Activated naive CD4-positive, alpha-beta T cell treated with anti-CD3 and anti-CD28 coated beads, Interleukin-2, amount 10 ng/mL, durations not matched to agents 5 hours and 36 hours (primary cell): ENCODE data around the gene FAM8A1. TPM values are rescaled to one million over a fixed set of nuclear protein-coding genes. Genes with fewer than 3 reads are reported as not detected.

Experiments
- total RNA-seq, 2 experiments: library from RNA; stranded (reverse); gene quantifications; one replicate each; pipeline ENCODE4 v1.2.3, GENCODE V29; 2021

The FAM8A1 gene, protein sequence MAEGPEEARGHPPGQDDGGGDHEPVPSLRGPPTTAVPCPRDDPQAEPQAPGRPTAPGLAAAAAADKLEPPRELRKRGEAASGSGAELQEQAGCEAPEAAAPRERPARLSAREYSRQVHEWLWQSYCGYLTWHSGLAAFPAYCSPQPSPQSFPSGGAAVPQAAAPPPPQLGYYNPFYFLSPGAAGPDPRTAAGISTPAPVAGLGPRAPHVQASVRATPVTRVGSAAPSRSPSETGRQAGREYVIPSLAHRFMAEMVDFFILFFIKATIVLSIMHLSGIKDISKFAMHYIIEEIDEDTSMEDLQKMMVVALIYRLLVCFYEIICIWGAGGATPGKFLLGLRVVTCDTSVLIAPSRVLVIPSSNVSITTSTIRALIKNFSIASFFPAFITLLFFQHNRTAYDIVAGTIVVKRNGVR
- total RNA-seq, result 10 to 100 TPM; 11.6 to 12.0 TPM

DNA sequence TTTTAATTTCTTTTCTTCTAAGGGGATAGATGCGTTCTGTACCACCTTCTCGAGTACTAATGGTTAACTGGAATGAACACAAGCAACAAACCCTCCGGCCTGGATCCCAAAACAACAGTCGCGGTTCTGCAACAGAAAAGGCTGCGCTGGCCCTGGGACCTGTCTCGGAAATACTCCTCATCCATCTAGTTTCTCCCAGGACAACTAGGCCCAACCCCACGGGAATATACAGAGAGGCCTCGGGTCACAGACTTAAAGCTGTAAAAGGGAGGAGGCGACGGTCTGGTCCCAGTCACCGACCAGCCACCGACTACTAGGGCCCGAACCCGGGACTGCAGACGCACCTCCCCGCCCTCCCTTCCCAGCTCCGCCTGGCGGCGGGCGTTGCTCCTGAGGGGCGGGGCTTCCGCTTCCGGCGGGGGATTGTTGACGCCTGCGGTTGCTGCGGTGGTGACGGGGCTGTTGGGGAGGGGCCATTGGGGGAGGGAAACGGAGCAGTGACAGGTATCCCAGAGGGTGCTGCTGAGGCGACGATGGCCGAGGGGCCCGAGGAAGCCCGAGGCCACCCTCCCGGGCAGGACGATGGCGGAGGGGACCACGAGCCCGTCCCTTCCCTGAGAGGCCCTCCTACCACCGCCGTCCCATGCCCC, at the start of gene FAM8A1:
FAM8A1 (plus strand) TSS at position 426 of the 650 bp plus-strand sequence; CDS start at position 534, 108 bp downstream.

Other genes starting within 250 kb of the FAM8A1 start
- not detected for gene CAP2, start 206.7 kb upstream of the FAM8A1 start, total RNA-seq
- 10 to 100 TPM; 66.1 to 66.7 TPM for gene NUP153, start 106.6 kb downstream of the FAM8A1 start, total RNA-seq